HG02610 (cell line): ENCODE data around the gene RFX6.

ENCODE experiments used
- ATAC-seq: cut with Tn5 transposase; IDR thresholded peaks from one replicate; pipeline ENCODE4 v1.9.1; 2021; ENCODE audit warnings: mild to moderate bottlenecking, moderate library complexity; ENCODE audit not compliant: unreplicated experiment

RFX6 gene

DNA sequence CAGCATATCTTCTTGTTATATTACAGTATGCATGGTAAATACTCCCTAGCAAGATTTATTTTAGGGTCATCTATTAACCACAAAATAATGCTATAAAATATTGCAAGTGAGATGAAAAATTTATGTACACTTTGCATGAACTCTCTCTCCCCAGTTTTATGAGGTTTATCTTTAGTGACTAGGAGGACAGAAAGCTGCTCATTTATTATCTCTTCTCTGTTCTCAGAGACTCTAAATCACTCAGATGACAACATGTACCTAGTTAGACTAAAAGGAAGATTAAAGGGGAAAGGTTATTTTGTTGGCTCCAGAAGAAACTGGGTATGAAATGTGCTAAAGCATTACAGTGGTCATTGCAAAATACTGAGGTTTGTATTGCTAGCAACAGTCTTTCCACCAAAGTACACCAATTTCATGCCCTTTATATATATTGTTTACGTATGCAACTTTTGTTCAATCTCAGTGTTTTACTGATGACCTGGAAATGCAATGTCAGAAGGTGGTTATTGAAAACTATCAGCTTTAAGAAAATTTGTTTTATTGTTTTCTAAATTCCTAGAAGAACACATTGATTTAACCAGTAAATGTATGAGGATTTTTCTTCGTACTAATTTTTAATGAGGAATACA lies 11.8 kb downstream of the RFX6 start:
- no peak for ATAC-seq

- no peak for ATAC-seq
Measured at GRCh38 chr6:116894669-116895068, 17.6 kb downstream of the RFX6 start.

- ATAC-seq = no peak
Measured at GRCh38 chr6:116895935-116896334, 18.9 kb downstream of the RFX6 start.

- ATAC-seq = no peak
Measured at GRCh38 chr6:116902634-116903033, 25.6 kb downstream of the RFX6 start.

- ATAC-seq = no peak
Measured at GRCh38 chr6:116922853-116923548, 46.0 kb downstream of the RFX6 start.

GRCh38 chr6:116924245-116924644 lies 47.2 kb downstream of the RFX6 start:
- no peak for ATAC-seq

DNA sequence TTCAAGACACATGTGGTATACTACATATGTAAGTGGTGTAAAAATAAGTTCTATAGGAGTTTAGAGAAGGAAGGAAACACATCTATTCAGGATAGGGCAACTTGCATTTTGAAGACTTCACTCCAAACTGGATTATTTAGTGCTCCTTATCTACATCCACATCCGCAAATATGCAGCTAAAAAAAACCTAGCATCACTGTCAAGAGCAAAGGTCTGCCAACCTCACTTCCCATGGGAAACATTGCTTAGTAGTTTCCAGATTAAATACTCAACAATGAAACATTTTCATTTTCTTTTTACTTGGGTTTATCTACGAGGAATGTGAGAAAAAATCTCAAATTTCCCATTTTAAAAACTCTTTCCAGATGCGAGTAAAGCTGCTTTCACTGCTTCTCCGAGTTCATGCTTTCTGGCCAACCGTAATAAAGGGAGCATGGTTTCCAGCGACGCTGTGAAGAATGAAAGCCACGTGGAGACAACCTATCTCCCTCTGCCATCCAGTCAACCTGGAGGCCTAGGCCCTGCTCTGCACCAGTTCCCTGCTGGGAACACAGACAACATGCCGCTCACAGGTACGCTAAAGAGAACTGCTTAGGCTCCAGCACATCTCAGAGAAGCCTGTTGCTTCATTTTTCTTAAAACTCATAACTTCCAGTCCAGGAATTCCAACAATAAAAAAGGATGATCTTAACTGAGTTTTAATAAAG lies 48.2 kb downstream of the RFX6 start:
- ATAC-seq = no peak

GRCh38 chr6:116928677-116929076 lies 51.6 kb downstream of the RFX6 start:
- no peak for ATAC-seq

DNA sequence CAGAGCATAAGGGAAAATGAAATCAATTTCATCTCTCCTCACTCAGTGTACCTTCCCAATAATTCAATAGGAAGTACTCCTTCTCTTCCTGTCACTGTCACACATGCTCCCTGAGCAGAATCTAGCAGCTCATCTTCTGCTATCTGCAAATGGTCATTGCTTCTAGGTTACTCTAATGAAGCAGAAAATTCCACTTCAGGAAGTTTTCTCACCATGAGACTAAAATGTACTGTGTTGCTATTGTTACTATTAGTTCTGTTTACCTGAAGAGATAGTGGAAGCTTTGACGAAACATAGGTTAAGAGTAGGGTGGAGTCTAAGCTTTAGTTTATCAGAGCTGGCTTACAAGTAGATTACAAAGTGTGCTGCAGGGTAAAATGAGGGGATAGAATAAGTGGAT lies 52.8 kb downstream of the RFX6 start:
- ATAC-seq = no peak

- ATAC-seq = no peak
Measured at GRCh38 chr6:116931456-116931855, 54.4 kb downstream of the RFX6 start.

- ATAC-seq = no peak
Measured at GRCh38 chr6:116932496-116932895, 55.5 kb downstream of the RFX6 start.

DNA sequence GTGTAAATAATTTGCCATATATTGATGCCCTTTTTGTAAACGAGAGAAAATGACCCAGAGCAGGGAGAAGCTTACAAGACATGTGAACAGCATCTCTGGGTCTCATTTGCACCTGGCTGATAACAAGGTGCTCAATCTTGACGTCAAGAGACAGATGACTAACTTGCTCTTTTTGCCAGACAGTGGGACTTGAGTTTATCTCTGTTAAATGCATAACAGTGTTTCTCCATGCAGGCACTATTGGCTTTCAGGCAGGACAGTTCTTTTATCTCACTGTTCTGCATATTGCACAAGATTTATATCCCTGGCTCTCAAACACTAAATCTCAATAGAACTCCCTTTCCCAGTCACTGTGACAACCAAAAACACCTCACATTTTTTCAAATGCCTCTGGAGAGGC lies 56.4 kb downstream of the RFX6 start:
- ATAC-seq = no peak

GRCh38 chr6:116938305-116938704 lies 61.3 kb downstream of the RFX6 start:
- no peak for ATAC-seq

GRCh38 chr6:116941727-116942126 lies 64.7 kb downstream of the RFX6 start:
- ATAC-seq = no peak

DNA sequence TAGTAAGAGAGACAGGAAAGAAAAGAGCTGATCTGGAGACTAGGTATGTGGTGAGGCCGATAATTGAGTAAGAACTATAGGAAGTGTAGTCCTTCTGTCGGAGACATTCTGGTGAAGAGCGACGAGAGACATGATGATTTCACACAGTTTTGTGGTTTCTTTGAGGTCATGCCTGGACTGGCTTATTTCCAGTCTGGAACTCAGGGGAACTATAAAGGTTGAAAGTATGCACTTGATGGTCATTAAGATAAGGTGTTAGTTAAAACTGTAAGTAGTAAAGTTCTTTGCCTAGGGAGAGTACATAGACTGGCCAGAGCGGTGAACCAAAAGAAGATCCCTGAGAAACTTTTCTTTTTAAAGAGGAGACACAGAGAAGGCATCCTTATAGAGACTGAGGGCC lies 68.8 kb downstream of the RFX6 start:
- no peak for ATAC-seq

- no peak for ATAC-seq
Measured at GRCh38 chr6:116948533-116949304, 71.7 kb downstream of the RFX6 start.

DNA sequence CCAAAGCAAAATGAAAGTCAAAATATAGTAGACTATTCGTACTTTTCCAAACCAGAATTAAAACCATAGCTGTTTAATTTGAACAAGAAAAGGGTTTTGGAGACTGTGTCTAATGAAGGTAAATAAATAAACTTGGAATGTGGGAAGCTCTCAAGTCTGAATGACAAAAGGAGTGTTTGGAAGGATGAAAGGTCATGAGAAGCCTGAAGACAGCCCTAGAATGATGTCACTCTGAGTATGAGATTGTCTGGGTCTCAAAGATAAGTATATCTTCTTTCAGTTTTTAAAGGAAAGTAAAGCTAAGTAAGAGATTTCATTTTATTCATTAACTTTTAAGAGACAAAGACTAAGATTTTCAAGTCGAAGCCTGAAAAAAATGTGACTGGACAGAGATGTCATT lies 72.9 kb downstream of the RFX6 start:
- ATAC-seq = no peak

GRCh38 chr6:116954335-116954734 lies 77.3 kb downstream of the RFX6 start:
- ATAC-seq = no peak

GRCh38 chr6:116954938-116955337 lies 77.9 kb downstream of the RFX6 start:
- no peak for ATAC-seq

GRCh38 chr6:116955773-116956172 lies 78.7 kb downstream of the RFX6 start:
- no peak for ATAC-seq

- ATAC-seq = no peak
Measured at GRCh38 chr6:116963972-116964371, 86.9 kb downstream of the RFX6 start.
